HG03432 (cell line): ENCODE data around the gene LGALS3.

ENCODE experiments used
- ATAC-seq: cut with Tn5 transposase; IDR thresholded peaks from one replicate; pipeline ENCODE4 v1.9.1; 2021; ENCODE audit warnings: mild to moderate bottlenecking, moderate library complexity; ENCODE audit not compliant: unreplicated experiment

The LGALS3 gene

DNA sequence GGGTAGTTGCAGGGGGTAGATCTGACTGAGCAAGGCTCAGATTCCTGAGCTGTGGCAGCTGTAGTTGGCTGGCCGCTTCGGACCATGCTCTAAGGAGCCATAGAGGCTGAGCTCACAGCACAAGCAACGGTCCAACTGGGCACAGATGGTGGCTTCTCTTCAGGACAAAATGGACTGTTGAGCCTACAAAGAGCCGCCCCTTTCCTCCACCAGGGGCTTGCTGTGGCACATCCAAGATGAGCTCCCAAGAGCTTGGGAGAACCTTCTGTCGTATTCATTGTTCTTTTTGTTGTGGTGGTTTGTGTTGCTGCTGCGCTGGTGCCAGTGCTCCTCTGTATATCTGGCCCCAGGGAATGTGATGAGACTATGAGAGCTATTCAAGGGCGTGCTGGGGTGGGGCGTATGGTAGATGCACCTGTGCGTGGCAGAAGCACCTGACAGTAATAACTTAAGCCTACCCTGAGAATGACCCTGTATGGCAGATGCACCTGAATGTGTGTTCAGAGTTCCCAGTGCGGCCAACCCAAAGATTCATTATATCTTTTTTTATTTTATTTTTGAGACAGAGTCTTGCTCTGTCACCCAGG lies 17.8 kb upstream of the LGALS3 start:
- no peak for ATAC-seq

DNA sequence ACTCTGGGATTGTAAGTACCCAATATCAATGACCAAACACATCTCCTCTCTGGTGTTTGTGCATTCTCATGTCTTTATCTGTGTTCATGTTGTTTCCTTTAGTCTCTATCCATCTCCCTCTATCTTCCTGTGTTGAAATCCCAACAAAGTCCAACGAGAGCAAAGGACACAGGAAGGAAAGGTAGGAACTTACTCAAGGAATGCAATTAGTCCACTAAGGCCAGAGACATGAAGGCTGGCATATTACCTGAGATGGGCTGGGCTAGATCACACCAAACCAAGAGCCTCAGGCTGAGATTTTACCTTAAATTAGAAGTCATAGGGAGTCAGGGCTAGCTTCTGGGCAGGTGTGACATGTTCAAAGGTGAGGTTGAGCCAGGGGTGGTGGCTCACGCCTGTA lies 14.3 kb upstream of the LGALS3 start:
- ATAC-seq: no peak

DNA sequence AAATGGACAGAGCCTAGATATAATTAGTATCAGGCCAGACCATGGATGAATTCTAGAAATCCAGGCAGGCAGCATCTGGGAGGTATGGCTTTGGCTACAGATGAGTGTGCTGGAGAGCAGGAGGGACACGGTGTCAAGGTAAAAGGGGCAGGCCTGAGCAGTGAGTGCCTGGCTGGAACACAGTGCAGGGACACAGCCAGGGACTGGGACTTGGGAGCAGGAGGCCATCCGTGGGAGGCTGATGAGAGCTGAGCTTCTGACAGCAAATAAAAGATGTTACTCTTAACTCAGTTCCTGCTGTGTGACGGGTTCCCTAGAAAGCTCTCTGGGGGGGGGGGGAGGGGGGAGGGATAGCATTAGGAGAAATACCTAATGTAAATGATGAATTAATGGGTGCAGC lies 13.6 kb upstream of the LGALS3 start:
- no peak for ATAC-seq

DNA sequence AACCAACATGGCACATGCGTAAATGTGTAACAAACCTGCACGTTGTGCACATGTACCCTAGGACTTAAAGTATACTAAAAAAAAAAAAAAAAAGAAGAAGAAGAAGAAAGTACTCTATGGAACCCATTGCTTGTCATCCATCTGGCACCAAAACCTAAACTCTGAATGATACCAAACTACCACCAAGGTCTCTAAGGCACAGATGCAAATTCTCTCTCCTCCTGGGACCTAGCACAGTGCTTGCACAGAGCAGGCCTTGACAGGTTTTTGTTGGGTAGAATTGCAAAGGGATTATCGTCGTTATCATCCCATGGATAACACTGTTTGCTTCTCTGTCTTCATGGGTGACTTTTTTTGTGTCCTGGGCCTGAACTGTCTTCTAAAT lies 13.2 kb upstream of the LGALS3 start:
- no peak for ATAC-seq

DNA sequence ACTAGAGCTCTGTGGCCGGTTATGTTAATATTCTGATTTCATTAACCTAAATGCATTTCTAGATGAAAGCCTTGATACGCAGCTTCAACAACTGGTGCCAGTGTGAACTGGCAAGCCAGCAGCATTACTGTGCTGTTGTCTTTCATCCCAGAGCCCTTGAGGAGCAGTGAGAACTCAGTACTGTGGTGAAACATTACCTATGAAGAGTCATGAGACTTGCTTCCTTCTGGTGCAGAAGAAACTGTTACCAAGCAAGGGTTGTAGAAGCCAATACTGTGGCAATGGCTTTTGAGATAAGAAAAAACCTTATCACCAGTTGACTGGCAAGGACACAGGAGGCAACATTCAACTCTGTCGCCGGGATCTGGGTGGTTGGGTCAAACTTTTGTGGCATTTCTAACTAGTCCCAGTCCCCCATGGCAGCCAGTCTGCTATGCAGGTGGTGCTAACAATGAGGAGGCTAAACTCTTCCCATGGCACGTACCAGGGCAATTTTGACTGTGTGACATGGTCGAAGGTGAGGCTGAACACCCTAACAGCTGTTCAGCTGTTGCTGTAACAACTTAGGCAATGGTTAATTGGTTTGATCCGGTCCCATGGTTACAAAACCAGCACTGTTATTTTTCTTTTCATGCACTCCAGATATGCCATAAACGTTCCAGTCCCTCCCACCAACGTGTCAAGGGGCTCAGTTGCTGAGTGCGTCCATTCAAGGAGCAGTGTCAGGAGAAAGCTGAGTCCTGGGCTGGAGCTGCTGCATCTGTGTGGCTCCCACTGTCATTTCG lies 12.6 kb upstream of the LGALS3 start:
- ATAC-seq: no peak

DNA sequence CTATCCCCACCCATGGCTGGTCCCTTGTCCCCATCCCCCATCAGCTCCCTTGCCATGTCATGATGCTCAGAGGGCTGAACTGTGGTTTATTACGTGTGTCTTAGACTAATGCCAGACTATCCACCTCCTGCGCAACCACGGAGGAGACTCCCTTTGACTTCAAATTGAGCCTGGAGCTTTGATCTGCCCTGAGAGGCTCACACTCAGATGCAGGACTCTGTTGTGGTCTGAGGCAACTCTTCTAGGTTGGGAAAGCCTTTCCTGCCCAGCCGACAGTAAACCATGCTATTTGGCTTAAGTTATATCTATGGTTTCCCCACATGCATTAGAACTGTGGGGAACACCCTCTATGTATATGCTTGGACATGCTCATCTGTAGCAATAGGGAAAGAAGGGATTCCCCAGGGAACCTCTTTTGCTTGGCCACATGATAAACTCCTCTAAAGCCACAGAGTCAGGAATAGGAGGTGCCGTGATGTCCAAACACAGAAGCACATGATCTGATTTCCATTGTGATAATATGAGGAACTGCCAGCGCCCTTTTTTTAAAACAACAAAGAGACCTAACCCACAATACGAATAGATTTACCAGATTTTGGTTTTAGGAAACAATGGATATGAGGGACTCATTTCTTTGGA lies 11.1 kb upstream of the LGALS3 start:
- no peak for ATAC-seq

DNA sequence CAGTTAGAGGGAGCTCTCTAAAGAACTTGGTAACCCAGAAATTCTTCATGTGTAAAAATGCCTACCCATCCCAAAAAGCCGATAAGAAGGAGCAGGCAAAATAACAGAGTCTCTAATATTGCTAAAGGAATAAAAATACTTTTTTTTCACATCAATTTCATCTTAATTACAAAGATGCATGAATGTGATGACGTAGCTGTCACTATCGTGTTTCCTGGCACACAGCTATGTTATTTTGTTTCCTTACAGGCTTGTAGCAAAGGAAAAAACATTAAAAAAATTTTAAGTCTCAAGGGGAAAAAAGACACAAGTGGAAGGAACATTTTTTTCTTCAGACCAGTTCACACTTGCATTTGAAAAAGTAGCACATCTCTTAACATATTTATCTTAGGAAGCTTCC lies 10.3 kb upstream of the LGALS3 start:
- no peak for ATAC-seq

DNA sequence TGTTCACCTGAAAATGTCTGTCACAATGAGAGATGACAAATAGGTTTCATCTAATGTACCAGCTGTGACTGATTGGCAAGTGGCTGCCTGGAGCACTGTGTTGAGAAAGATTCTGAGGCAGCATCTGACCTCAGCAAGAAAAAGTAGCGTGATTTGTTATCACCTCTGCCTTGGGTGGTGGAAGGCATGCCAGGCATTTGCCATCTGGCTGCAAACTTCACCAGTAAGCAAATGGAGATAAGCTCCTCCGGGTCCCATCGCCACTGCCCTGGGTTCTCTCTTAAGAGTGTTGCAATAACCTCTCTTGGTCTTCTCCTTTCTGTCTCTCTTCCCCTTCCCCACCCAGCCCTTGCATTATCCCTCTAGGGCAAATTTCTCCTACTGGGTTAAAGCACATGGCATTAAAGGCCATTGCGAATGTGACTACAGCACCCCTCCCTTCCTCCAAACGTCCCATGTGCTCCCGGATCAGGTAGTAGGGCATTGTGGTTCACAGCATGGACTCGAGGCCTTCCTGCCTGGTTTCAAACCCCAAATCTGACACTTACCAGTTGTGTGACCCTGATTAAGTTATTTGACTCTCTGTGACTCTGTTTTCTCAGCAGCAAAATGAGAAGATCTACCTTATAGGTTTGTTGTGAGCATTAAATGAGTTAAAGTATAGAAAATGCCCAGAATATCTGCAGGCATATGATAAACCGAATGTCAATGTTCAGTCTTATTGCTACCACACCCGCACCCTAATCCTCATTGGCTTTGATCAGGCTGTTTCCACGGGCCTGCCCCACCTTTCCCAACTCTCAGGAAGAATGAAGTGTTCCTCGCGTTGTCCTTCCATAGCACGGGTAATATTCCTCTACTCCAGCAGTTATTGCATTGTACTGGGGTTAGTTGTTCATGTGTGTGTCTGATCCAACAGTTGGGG lies 8.2 kb upstream of the LGALS3 start:
- no peak for ATAC-seq

DNA sequence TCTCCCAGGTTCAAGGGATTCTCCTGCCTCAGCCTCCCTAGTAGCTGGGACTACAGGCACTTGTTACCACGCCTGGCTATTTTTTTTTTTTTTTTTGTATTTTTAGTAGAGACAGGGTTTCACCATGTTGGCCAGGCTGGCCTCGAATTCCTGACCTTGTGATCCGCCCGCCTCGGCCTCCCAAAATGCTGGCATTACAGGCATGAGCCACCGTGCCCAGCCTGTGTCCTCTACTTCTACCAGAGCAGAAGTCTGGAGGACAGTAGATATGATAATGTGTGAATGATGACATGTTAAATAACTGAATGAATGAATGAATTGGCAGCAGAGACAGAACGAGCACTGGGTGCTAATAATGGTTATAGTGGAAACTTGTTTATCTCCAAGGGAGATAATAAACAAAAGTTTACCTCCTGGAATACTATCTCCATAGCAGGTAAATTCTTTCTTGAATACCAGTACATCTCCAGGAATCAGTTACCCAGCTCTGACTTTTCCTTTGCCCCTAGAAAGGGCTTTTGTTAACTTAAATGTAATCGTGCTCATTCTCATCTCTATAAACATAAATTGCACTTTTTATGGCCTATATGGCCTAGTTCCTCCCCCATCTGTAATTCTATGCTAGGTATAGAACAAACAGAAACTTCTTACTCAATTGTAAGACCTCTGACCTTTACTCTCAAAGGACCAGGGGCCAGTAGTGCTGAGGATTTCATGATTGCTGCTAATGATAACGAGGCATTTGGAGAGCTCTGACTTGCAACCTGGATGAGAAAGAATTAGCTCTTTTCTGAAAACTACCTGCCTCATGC lies 7.2 kb upstream of the LGALS3 start:
- no peak for ATAC-seq

DNA sequence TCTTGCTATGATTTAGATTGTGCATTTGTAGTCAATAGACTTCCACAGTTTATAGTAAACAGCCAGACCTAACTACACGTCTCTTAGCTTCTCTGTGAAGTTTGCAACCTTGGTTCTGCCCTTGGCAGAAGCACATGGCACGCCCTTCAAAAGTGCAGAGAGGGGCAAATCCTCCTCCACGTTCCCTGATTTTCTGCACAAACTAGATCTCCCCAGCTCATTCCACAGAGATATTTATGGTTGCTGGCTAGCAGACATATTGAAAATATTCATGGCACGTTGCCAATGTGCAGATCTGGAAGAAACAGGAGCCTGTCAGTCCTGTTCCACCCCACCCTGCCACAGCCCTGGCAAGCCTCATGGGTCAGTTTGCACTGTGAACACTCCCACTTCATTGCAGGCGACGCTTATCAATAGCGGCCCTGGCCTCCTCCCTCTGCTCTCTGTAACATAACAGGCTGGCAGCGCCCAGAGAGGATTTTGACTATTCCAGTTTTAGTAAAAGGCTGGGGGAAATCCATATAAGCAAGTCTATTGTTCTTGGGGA lies 6.5 kb upstream of the LGALS3 start:
- ATAC-seq: no peak

DNA sequence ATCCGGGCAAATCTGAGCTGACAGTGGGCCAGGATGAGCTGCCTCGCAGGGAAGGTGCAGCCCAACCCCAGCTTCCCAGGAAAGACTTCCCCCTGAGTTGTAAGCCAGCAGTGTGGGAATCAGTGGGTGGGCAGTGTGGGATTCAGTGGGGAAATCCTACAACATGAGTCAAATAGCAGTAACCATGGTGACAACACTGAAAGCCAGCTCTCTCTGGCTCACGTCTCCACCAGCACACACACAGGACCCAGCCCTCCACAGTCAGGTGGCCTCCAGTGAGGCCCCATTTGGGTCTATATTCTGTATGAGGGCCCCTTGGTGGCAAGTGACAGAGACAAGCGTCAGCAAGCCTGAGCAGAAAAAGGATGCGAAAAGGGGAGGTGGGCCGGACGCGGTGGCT lies 6.0 kb upstream of the LGALS3 start:
- no peak for ATAC-seq

DNA sequence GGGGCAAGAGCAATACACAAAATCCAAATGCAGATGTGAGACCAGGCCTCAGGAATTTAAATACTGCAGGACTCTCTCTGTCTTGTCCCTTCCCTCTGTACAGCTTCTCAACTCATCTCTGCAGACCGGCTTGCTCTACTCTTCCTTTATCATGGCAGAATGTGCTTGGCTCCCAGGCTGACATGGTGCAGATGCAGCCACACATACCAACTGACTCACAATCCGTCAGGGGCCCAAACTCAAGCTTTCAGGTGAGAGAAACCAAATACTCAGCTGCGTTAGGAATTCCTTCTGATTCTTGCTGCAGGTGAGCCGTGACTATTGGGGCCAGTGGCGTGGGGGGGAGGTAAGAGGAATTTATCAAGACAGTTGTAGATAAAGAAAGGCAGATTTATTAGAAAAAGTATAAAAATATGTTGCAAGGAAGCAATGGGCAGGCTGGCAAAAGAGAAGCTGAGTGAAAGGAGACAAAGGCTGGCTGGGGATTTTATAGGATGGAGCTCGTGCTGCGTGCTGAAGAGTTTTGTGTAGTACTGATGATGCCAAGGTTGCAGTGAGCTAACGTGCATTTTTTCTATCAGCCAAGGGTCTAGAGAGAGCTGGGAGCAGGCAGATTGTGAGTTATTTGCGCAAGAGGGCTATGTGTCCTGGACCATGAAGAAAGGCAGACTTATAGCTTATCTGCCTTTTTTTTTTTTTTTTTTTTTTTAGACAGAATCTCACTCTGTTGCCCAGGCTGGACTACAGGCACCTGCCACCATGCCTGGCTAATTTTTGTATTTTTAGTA lies 5.0 kb upstream of the LGALS3 start:
- no peak for ATAC-seq

DNA sequence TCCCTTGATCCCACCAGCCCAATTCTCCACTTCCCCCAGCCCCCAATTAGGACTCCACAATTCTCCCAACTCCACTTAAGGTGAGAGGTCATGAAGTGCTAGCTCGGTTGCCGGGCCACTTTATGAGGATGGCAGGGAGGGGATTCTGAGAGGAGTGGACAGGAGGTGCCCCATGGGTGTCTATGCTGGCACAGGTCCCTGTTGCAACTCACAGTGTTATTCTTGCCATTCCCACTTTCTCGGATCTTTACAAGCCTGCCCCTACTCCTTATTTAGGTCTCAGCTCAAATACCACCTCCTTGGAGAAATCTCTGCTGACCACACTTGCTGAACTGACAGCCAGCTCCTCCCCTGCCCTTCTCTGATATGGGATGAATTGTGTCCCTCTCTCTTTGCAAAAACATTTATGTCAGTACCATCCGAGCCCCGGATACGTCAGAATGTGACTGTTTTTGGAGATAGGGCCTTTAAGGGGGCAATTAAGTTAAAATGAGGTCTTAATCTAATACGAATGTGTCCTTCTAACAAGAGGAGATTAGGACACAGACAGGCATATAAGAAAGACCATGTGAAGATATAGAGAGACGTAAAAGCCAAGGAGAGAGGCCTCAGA lies 4.2 kb upstream of the LGALS3 start:
- ATAC-seq: no peak

DNA sequence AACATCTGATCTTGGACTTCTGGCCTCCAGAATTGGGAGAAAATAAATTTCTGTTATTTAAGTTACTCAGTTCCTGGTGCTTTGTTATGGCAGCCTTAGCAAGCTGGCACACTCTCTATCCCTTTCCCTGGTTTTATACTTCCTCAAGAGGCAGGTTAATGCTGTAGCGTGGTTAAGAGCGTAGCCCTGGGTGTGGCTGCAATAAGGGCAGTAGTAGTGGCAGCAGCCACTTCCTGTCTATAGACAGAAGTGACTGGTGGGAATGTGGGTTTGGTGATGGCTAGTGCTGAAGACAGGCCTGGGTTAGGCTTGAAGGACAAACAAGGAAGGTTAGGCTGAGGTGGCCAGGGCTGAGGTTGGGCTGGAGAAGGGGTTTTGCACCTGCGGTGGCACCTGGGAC lies 3.6 kb upstream of the LGALS3 start:
- no peak for ATAC-seq

DNA sequence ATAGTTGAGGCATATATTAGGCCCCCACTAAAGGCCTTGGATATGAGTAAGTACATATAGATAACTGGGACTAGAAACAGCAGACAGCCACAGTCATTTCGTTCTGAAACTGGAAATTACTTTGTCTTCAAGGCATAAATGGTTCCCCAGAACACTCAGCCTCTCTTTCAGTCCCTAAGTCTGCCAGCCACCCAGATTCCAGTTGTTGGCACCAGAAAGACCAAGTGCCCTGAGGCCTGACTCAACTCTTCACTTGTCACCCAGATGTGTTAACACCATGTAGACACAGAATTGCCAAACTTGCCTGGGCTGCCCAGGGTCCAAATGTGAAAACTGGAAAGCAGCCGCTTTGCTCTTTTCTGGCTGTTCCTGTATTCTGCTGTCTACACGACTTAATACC lies 3.0 kb upstream of the LGALS3 start:
- no peak for ATAC-seq

DNA sequence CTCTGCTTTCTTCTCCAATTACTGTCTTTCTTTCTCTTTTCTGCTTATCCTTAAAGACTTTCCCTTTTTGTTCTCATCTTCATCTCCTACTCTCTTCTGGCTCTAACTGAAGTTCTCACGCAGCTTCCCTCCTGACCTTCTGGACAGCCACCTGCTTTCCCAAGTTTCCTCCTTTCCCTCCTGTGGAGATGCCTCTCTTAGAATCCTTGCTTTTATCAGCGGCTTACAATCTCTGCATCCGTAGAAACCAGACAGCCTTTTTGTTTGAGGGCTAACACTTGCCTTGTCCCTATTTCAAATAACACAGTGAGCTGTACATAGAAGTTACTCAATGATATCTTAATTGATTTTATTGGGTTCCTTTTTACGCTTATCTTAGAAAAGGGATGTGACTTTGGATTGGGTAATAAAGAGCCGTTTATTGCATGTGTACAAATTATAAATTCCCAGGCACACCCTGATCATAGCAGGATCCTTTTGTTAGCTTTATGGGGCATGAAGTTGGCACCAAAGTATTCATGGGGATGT lies 2.1 kb upstream of the LGALS3 start:
- ATAC-seq: no peak

DNA sequence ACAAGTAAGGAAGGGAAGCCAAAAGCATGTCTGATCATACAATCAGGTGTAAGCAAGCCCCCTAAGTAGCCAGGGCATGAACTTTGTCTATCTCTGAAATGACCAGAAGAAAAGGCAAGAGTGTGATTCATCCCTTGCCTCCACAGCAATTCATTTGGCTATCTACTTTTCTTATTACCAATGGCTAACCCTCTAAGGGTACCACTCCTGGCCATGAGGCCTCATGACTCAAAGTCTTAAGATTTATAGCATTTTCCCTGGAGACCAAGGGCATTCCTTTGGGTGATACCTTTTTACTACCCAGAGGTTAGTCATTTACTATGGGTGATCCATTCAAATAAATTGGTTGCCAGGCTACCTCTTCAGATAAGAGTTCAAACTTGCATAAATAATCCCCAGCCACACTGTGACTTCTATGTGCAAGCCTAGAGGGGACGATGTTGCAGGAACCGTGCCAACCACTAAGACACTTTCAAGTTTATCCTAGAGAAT lies 1.5 kb upstream of the LGALS3 start:
- ATAC-seq: no peak

DNA sequence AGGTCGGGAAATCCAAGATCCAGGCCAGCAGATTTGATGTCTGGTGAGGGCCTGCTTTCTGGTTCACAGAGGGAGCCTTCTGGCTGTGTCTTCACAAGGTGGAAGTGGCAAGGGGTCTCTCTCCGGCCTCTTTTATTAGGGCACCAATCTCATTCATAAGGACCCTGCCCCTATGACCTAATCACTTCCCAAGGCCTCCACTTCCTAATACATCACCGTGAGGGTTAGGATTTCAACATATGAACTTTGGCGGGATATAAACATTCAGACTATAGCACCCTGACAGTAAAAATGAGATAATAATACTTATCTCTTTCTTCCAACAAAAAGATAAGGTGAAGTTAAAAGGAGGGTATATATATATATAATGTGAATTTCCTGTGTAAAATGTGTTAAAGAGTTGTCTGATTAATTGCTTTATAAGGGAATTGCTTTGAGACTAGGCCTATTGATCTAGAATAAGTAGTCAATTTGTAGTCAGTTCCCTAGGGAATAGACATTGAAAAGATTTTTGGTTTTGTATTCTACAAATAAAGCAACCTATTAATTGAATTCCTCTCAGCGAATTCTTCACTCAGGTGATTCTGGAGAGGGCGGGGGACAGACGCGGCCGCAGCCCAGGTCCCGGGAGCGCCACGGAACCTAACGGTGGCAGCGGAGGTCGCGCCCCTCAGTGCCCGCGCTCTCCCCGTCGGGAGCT lies 516 bp upstream of the LGALS3 start:
- no peak for ATAC-seq
